OCI-LY3 (cell line): Measurements from ENCODE around the gene CYP4F12.

Source experiments
- H2AFZ ChIP-seq: fragments of 200-600, 300-600 bp; shearing (Covaris generic); 2 replicates; pipeline ENCODE4 v1.6.0; 2014; ENCODE audit warnings: antibody characterized with exemption, low read depth, low read length
- H3K27ac ChIP-seq: fragments of 200-600, 300-600 bp; sonication (generic); 2 replicates; pipeline ENCODE4 v1.5.1; 2014; ENCODE audit warnings: mild to moderate bottlenecking, low read length, moderate library complexity, mixed read lengths
- H3K27me3 ChIP-seq: fragments of 200-600, 300-600 bp; sonication (generic); 2 replicates; pipeline ENCODE4 v1.6.1; 2014; ENCODE audit warnings: low read depth, low read length, mixed read lengths
- H3K36me3 ChIP-seq: fragments of 200-600, 300-600 bp; sonication (generic); replicated peaks from 2 replicates; pipeline ENCODE3; 2014; ENCODE audit warnings: low read depth, low read length, mixed read lengths
- H3K4me1 ChIP-seq: fragments of 300-600, 200-600 bp; sonication (generic); 2 replicates; pipeline ENCODE4 v1.6.1; 2014; ENCODE audit warnings: low read length, mixed read lengths
- H3K4me2 ChIP-seq: fragments of 200-600, 300-600 bp; sonication (generic); 2 replicates; pipeline ENCODE4 v1.6.1; 2014; ENCODE audit warnings: low read length, mixed read lengths
- H3K4me3 ChIP-seq: fragments of 300-600, 200-600 bp; sonication (generic); 2 replicates; pipeline ENCODE4 v1.5.1; 2014; ENCODE audit warnings: antibody characterized with exemption, mild to moderate bottlenecking, low read length, moderate library complexity
- H3K79me2 ChIP-seq: fragments of 300-600, 200-600 bp; shearing (Covaris generic); 2 replicates; pipeline ENCODE4 v1.6.1; 2014; ENCODE audit warnings: mild to moderate bottlenecking, low read length, mixed read lengths
- H3K9ac ChIP-seq: fragments of 300-600, 200-600 bp; shearing (Covaris generic); 2 replicates; pipeline ENCODE4 v1.6.0; 2014; ENCODE audit warnings: mild to moderate bottlenecking, low read length, moderate library complexity
- H3K9me3 ChIP-seq: fragments of 200-600, 300-600 bp; shearing (Covaris generic); 2 replicates; pipeline ENCODE4 v1.6.1; 2014; ENCODE audit warnings: low read length, mixed read lengths; ENCODE audit not compliant: insufficient read depth
- H4K20me1 ChIP-seq: fragments of 200-600, 300-600 bp; sonication (generic); 2 replicates; pipeline ENCODE4 v1.6.1; 2016; ENCODE audit warnings: low read length, mixed read lengths; ENCODE audit not compliant: insufficient read depth
- EZH2phosphoT487 ChIP-seq: fragments of 200-600 bp; shearing (Covaris generic); IDR thresholded peaks from 2 replicates; pipeline ENCODE4 v1.6.1; 2018; ENCODE audit warnings: antibody characterized with exemption, mixed run types, low read depth
- TF ChIP-seq, protein P1 (sequence below): fragments of 200-600, 300-600 bp; sonication (generic); IDR thresholded peaks from 2 replicates; pipeline ENCODE4 v1.5.1; 2014; ENCODE audit warnings: antibody characterized with exemption, low read length, low read depth

The CYP4F12 gene

GRCh38 chr19:15656467-15656866 is 16.4 kb upstream of the CYP4F12 start:
- no peaks in the 10 kb centered on the region for H4K20me1 ChIP-seq
- H3K36me3 ChIP-seq, result no peaks in the 10 kb centered on the region
- H2AFZ ChIP-seq, result no peak overlapping the region
- H3K79me2 ChIP-seq, result no peaks in the 10 kb centered on the region
- H3K27ac ChIP-seq, result no peak overlapping the region
- H3K9me3 ChIP-seq, result no peaks in the 10 kb centered on the region
- no peak overlapping the region for H3K4me3 ChIP-seq
- TF ChIP-seq EZH2phosphoT487, result no peak
- TF ChIP-seq, protein P1, sequence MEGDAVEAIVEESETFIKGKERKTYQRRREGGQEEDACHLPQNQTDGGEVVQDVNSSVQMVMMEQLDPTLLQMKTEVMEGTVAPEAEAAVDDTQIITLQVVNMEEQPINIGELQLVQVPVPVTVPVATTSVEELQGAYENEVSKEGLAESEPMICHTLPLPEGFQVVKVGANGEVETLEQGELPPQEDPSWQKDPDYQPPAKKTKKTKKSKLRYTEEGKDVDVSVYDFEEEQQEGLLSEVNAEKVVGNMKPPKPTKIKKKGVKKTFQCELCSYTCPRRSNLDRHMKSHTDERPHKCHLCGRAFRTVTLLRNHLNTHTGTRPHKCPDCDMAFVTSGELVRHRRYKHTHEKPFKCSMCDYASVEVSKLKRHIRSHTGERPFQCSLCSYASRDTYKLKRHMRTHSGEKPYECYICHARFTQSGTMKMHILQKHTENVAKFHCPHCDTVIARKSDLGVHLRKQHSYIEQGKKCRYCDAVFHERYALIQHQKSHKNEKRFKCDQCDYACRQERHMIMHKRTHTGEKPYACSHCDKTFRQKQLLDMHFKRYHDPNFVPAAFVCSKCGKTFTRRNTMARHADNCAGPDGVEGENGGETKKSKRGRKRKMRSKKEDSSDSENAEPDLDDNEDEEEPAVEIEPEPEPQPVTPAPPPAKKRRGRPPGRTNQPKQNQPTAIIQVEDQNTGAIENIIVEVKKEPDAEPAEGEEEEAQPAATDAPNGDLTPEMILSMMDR, result no peak
- no peaks in the 10 kb centered on the region for H3K27me3 ChIP-seq
- H3K4me2 ChIP-seq, result no peak overlapping the region
- no peaks in the 10 kb centered on the region for H3K4me1 ChIP-seq
- no peak overlapping the region for H3K9ac ChIP-seq

GRCh38 chr19:15663247-15663646 is 9.6 kb upstream of the CYP4F12 start:
- no peak overlapping the region for H3K4me2 ChIP-seq
- no peak overlapping the region for H2AFZ ChIP-seq
- H3K9ac ChIP-seq, result no peak overlapping the region
- H3K9me3 ChIP-seq, result no peaks in the 10 kb centered on the region
- no peak overlapping the region for H3K27ac ChIP-seq
- no peaks in the 10 kb centered on the region for H3K36me3 ChIP-seq
- H3K27me3 ChIP-seq, result peaks cover 14% of the 10 kb centered on the region; the same call in 1 of the 2 replicates
- no peaks in the 10 kb centered on the region for H3K4me1 ChIP-seq
- H3K79me2 ChIP-seq, result no peaks in the 10 kb centered on the region
- H4K20me1 ChIP-seq, result no peaks in the 10 kb centered on the region
- TF ChIP-seq, protein P1, result no peak
- no peak for TF ChIP-seq EZH2phosphoT487
- no peak overlapping the region for H3K4me3 ChIP-seq

DNA sequence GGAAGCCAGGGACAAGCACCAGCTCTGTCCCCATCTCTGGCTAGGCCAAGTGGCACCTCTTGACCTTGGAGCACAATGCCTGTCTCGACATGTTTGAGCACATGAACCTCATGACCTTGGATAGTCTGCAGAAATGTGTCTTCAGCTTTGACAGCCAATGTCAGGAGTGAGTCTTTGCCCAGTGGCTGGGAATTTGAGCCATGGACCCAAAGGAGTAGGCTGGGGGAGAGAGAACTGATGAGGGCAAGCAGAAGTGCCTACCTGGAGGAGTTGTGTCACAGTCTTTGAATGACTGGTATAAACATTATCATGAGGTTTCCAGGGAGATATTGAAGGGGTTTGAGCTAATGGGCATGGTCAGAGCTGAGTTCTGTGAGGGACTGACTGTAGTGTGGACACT is 6.7 kb upstream of the CYP4F12 start:
- Histone ChIP-seq H3K79me2 (no peaks in the 10 kb centered on the region), H3K4me1 (no peaks in the 10 kb centered on the region), H3K36me3 (no peaks in the 10 kb centered on the region), H2AFZ (no peak overlapping the region), H4K20me1 (no peaks in the 10 kb centered on the region), H3K27me3 (peaks cover 14% of the 10 kb centered on the region; the same call in 1 of the 2 replicates), H3K9me3 (no peaks in the 10 kb centered on the region), H3K4me3 (no peak overlapping the region), H3K27ac (no peak overlapping the region), H3K9ac (no peak overlapping the region), H3K4me2 (no peak overlapping the region)
- TF ChIP-seq, protein P1, result no peak
- no peak for TF ChIP-seq EZH2phosphoT487

GRCh38 chr19:15666883-15667282 is 6.0 kb upstream of the CYP4F12 start:
- no peaks in the 10 kb centered on the region for H3K36me3 ChIP-seq
- H2AFZ ChIP-seq, result no peak overlapping the region
- H3K4me2 ChIP-seq, result no peak overlapping the region
- no peak overlapping the region for H3K4me3 ChIP-seq
- TF ChIP-seq, protein P1, result no peak
- no peak for TF ChIP-seq EZH2phosphoT487
- H3K27ac ChIP-seq, result no peak overlapping the region
- no peaks in the 10 kb centered on the region for H3K4me1 ChIP-seq
- H3K9me3 ChIP-seq, result no peaks in the 10 kb centered on the region
- H4K20me1 ChIP-seq, result no peaks in the 10 kb centered on the region
- H3K27me3 ChIP-seq, result peaks cover 14% of the 10 kb centered on the region; the same call in 1 of the 2 replicates
- H3K9ac ChIP-seq, result no peak overlapping the region
- H3K79me2 ChIP-seq, result no peaks in the 10 kb centered on the region
